Right atrium auricular region (tissue), 2 donors: ENCODE results near the gene LHCGR. TPM values are rescaled to one million over a fixed set of nuclear protein-coding genes. Genes with fewer than 3 reads are reported as not detected.

ENCODE experiments used
- DNase-seq: peaks from one replicate; pipeline ENCODE4 v3.0.0-alpha.2; 2019; ENCODE audit warnings: low spot score
- H3K27ac ChIP-seq, 2 donors: fragments of 200-600 bp; sonication (generic); 1 replicate in 1 of 2; 2 replicates in 1 of 2; pipeline ENCODE4 v1.5.1; 2016 to 2019
- H3K27me3 ChIP-seq, 2 donors: fragments of 200-600 bp; sonication (generic); one replicate each; pipeline versions ENCODE4 v1.5.1 to v1.6.0; 2017 to 2019
- H3K36me3 ChIP-seq: fragments of 200-600 bp; sonication (generic); one replicate; pipeline ENCODE4 v1.5.1; 2016
- H3K4me1 ChIP-seq, 2 donors: fragments of 200-600 bp; sonication (generic); one replicate each; pipeline versions ENCODE4 v1.5.1 to v1.6.0; 2017 to 2019
- H3K4me3 ChIP-seq, 2 donors: fragments of 200-600 bp; sonication (generic); 1 replicate in 1 of 2; 2 replicates in 1 of 2; pipeline ENCODE4 v1.5.1; 2017 to 2019; ENCODE audit warnings: mild to moderate bottlenecking in 1 of 2, moderate library complexity in 1 of 2
- H3K9me3 ChIP-seq, 2 donors: fragments of 200-600 bp; sonication (generic); one replicate each; pipeline ENCODE4 v1.5.1; 2019
- CTCF ChIP-seq, 2 donors: fragments of 200-600 bp; sonication (generic); IDR thresholded peaks; one replicate each; pipeline ENCODE4 v1.5.1; 2019; ENCODE audit warnings: antibody characterized with exemption in 2 of 2
- total RNA-seq, 2 donors: library from RNA; depleted of rRNA; stranded (reverse); fragments of >200 nt; gene quantifications; one replicate each; pipeline ENCODE4 v1.1.0, GENCODE V29; 2016

Gene LHCGR
- total RNA-seq, 2 donors from 2014 or later, result not detected

DNA sequence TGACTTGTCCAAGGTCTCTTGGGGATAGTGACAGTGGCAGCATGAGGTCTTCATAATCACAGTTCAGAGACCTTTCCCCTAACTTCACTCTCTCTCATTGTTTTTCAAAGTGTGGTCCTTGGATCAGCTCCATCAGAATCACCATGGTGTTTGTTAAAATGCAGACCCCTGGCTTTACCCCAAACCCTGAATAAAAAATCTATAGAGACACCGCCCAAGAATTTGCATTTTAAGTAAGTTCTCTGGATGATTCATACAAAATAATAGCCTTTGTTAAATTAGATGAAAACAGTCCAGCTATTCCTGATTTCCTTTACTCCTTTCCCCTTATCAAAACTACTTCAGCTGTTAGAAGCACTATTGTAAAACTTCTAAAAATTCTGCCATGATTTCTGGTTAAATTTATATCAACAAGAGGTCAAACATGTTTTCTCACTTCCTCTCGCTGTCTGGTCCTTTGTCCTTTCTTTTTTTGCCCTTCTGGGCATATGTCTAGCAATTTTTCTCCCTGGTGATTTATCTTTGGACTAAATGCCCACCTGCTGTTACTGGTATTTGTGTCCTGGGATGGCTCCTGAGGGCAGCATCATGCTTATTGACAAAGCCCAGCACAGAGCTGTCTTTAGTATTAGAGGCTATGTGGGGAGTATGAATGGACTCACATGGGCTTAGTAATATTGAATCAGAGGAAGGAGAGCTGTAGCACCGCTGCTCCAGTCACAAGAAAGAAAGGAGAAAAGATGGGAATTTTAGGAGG, 63.4 kb downstream of the LHCGR start:
- no peaks in the 10 kb centered on the region for H3K4me1 ChIP-seq
- no peak overlapping the region for H3K4me3 ChIP-seq
- H3K27me3 ChIP-seq, result no peaks in the 10 kb centered on the region
- H3K9me3 ChIP-seq, result no peaks in the 10 kb centered on the region
- no peak for DNase-seq
- no peaks in the 10 kb centered on the region for H3K36me3 ChIP-seq
- H3K27ac ChIP-seq, result no peak overlapping the region
- TF ChIP-seq CTCF (IDR thresholded peaks at IDR 0.05), result no peak

GRCh38 chr2:48685126-48685525, 70.4 kb downstream of the LHCGR start:
- no peak for DNase-seq
- Histone ChIP-seq H3K9me3 (no peaks in the 10 kb centered on the region), H3K4me3 (no peak overlapping the region), H3K36me3 (no peaks in the 10 kb centered on the region), H3K27me3 (no peaks in the 10 kb centered on the region), H3K27ac (no peak overlapping the region), H3K4me1 (no peaks in the 10 kb centered on the region)
- no peak for TF ChIP-seq CTCF (IDR thresholded peaks at IDR 0.05)

DNA sequence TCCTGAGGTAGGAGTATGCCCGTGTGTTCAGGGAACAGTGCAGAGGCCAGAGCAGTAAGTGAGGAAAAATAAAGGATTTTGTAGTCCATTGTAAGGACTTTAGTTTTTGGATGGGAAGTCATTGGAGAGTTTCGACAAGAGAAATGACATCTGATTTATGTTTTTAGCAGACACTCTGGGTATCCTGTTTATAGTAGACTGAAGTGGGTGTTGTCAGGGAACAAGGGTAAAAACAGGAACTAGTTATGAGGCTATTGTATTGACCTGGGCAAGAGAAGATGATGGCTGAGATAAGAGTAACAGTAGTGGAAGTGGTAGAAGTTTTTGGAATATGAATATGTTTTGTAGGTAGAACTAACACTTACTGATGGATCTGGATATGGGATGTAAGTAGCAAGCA, 78.1 kb downstream of the LHCGR start:
- H3K36me3 ChIP-seq, result no peaks in the 10 kb centered on the region
- DNase-seq, result no peak
- H3K27ac ChIP-seq, result no peak overlapping the region
- H3K27me3 ChIP-seq, result no peaks in the 10 kb centered on the region
- no peak overlapping the region for H3K4me3 ChIP-seq
- no peaks in the 10 kb centered on the region for H3K4me1 ChIP-seq
- no peak for TF ChIP-seq CTCF (IDR thresholded peaks at IDR 0.05)
- no peaks in the 10 kb centered on the region for H3K9me3 ChIP-seq

GRCh38 chr2:48674933-48675332, 80.6 kb downstream of the LHCGR start:
- no peak for DNase-seq
- Histone ChIP-seq H3K4me1 (no peaks in the 10 kb centered on the region), H3K27me3 (no peaks in the 10 kb centered on the region), H3K36me3 (no peaks in the 10 kb centered on the region), H3K27ac (no peak overlapping the region), H3K9me3 (no peaks in the 10 kb centered on the region), H3K4me3 (no peak overlapping the region)
- TF ChIP-seq CTCF (IDR thresholded peaks at IDR 0.05), result no peak

- no peaks in the 10 kb centered on the region for H3K27me3 ChIP-seq
- no peaks in the 10 kb centered on the region for H3K4me1 ChIP-seq
- DNase-seq, result no peak
- H3K27ac ChIP-seq, result no peak overlapping the region
- no peak overlapping the region for H3K4me3 ChIP-seq
- H3K36me3 ChIP-seq, result no peaks in the 10 kb centered on the region
- TF ChIP-seq CTCF (IDR thresholded peaks at IDR 0.05), result no peak
- no peaks in the 10 kb centered on the region for H3K9me3 ChIP-seq
These were observed 81.9 kb downstream of the LHCGR start for GRCh38 chr2:48673581-48673980.

- Histone ChIP-seq H3K36me3 (no peaks in the 10 kb centered on the region), H3K27ac (no peak overlapping the region), H3K9me3 (no peaks in the 10 kb centered on the region), H3K27me3 (no peaks in the 10 kb centered on the region), H3K4me1 (no peaks in the 10 kb centered on the region), H3K4me3 (no peak overlapping the region)
- TF ChIP-seq CTCF (IDR thresholded peaks at IDR 0.05), result no peak
- no peak for DNase-seq
These were observed 86.5 kb downstream of the LHCGR start for GRCh38 chr2:48668992-48669391.
